Liver (tissue), 9 donors: Measurements from ENCODE around the gene LLGL2. TPM values are rescaled to one million over a fixed set of nuclear protein-coding genes. Genes with fewer than 3 reads are reported as not detected.
"Not testable (repeated sequence)": the region's sequence is repeated elsewhere in the genome, so short reads cannot be mapped to it uniquely, and the experiment has no call there.

Experiments
- DNase-seq: peaks from one replicate; pipeline ENCODE4 v3.0.0-alpha.2; 2017; ENCODE audit warnings: low spot score
- H3K27ac ChIP-seq, 2 donors: one replicate each; pipeline ENCODE4 v1.7.0; 2013; ENCODE audit warnings: inconsistent platforms in 2 of 2, low read length in 2 of 2, control low read depth in 1 of 2, low read depth in 1 of 2, mild to moderate bottlenecking in 1 of 2
- H3K27me3 ChIP-seq, 4 donors: one replicate each; pipeline versions ENCODE4 v1.6.1 to v1.7.0; 2013; ENCODE audit warnings: low read length in 3 of 4, inconsistent platforms in 1 of 4, mild to moderate bottlenecking in 1 of 4, moderate library complexity in 1 of 4; ENCODE audit not compliant: control insufficient read depth in 4 of 4, insufficient read depth in 4 of 4
- H3K36me3 ChIP-seq, 4 donors: one replicate each; pipeline versions ENCODE4 v1.6.1 to v1.7.0; 2013; ENCODE audit warnings: low read length in 3 of 4, mild to moderate bottlenecking in 3 of 4, low read depth in 1 of 4, moderate library complexity in 1 of 4; ENCODE audit not compliant: control insufficient read depth in 4 of 4, insufficient read depth in 3 of 4
- H3K4me1 ChIP-seq, 4 donors: one replicate each; pipeline versions ENCODE4 v1.6.1 to v1.7.0; 2013; ENCODE audit warnings: low read length in 3 of 4, mild to moderate bottlenecking in 3 of 4, moderate library complexity in 1 of 4; ENCODE audit not compliant: control insufficient read depth in 4 of 4, insufficient read depth in 4 of 4
- H3K4me3 ChIP-seq, 3 donors: one replicate each; pipeline versions ENCODE4 v1.6.1 to v1.7.0; 2013; ENCODE audit warnings: low read length in 3 of 3, control low read depth in 1 of 3, low read depth in 1 of 3, mild to moderate bottlenecking in 1 of 3
- H3K9ac ChIP-seq, 2 donors: one replicate each; pipeline ENCODE4 v1.7.0; 2013; ENCODE audit warnings: low read length in 2 of 2, mild to moderate bottlenecking in 2 of 2, moderate library complexity in 2 of 2, control low read depth in 1 of 2, low read depth in 1 of 2
- H3K9me3 ChIP-seq, 4 donors: one replicate each; pipeline versions ENCODE4 v1.6.1 to v1.7.0; 2013; ENCODE audit warnings: low read length in 3 of 4; ENCODE audit not compliant: control insufficient read depth in 4 of 4
- ATF3 ChIP-seq: IDR thresholded peaks from 2 replicates; pipeline ENCODE4 v1.6.1; 2016; ENCODE audit warnings: antibody characterized with exemption
- CTCF ChIP-seq: fragments of 150-350 bp; IDR thresholded peaks from 2 replicates; pipeline ENCODE4 v1.5.1; 2017; ENCODE audit warnings: improper control_type of control experiment, low read depth, low read length; ENCODE audit not compliant: missing input control
- EGR1 ChIP-seq, 2 donors: IDR thresholded peaks; 2 replicates each; pipeline ENCODE4 v1.6.1; 2016 to 2018; ENCODE audit warnings: antibody characterized with exemption in 2 of 2, low read depth in 2 of 2
- FOXA1 ChIP-seq: IDR thresholded peaks from 2 replicates; pipeline ENCODE4 v1.6.1; 2016; ENCODE audit warnings: antibody characterized with exemption
- FOXA2 ChIP-seq: IDR thresholded peaks from 2 replicates; pipeline ENCODE4 v1.6.1; 2016; ENCODE audit warnings: antibody characterized with exemption
- HNF4A ChIP-seq, 2 donors: conservative IDR thresholded peaks; 2 replicates each; pipeline ENCODE4 v1.6.1; 2016; ENCODE audit warnings: antibody characterized with exemption in 2 of 2, mild to moderate bottlenecking in 2 of 2
- HNF4G ChIP-seq: IDR thresholded peaks from 2 replicates; pipeline ENCODE4 v1.6.1; 2016; ENCODE audit warnings: antibody characterized with exemption
- JUND ChIP-seq, 2 donors: IDR thresholded peaks; 2 replicates each; pipeline ENCODE4 v1.6.1; 2016; ENCODE audit warnings: antibody characterized with exemption in 2 of 2
- NR2F2 ChIP-seq: IDR thresholded peaks from 2 replicates; pipeline ENCODE4 v1.6.1; 2016; ENCODE audit warnings: antibody characterized with exemption
- RAD21 ChIP-seq, 2 donors: IDR thresholded peaks; 2 replicates each; pipeline ENCODE4 v1.6.1; 2016; ENCODE audit warnings: antibody characterized with exemption in 2 of 2, mild to moderate bottlenecking in 2 of 2
- REST ChIP-seq: IDR thresholded peaks from 2 replicates; pipeline ENCODE4 v1.6.1; 2016; ENCODE audit warnings: antibody characterized with exemption, mild to moderate bottlenecking
- RXRA ChIP-seq, 2 donors: IDR thresholded peaks; 2 replicates each; pipeline ENCODE4 v1.6.1; 2017 to 2018; ENCODE audit warnings: antibody characterized with exemption in 2 of 2, mild to moderate bottlenecking in 1 of 2
- SP1 ChIP-seq: IDR thresholded peaks from 2 replicates; pipeline ENCODE4 v1.6.1; 2018; ENCODE audit warnings: antibody characterized with exemption, mild to moderate bottlenecking
- TAF1 ChIP-seq: conservative IDR thresholded peaks from 2 replicates; pipeline ENCODE4 v1.6.1; 2016; ENCODE audit warnings: antibody characterized with exemption, mild to moderate bottlenecking
- YY1 ChIP-seq: IDR thresholded peaks from 2 replicates; pipeline ENCODE4 v1.6.1; 2016; ENCODE audit warnings: antibody characterized with exemption, mild to moderate bottlenecking
- ZBTB33 ChIP-seq: IDR thresholded peaks from 2 replicates; pipeline ENCODE4 v1.6.1; 2016; ENCODE audit warnings: antibody characterized with exemption
- WGBS: extraction: QIAGEN DNeasy Blood & Tissue Kit; methylation state at CpG from one replicate; pipeline ENCODE4 v1.1.7; 2013; 5-methylcytosine and 5-hydroxymethylcytosine counted together
- polyA plus RNA-seq, 2 donors: library from polyadenylated mRNA; stranded (reverse) in 1 of 2; unstranded in 1 of 2; fragments of 200-250 nt in 1 of 2; fragments of >200 nt in 1 of 2; fragmentation: Nextera tagmentation in 1 of 2; extraction: Ambion mirVana in 1 of 2; gene quantifications; one replicate each; pipeline versions ENCODE4 v1.2.1 to v1.2.3, GENCODE V29; 2013 to 2015
- total RNA-seq, 2 donors: library from RNA; depleted of rRNA; stranded (reverse); fragments of >200 nt; gene quantifications; one replicate each; pipeline ENCODE4 v1.2.3, GENCODE V29; 2014
- donor health status: healthy.
- donor health status: healthy.
- donor health status: healthy.
- donor health status: healthy.
- donor health status: healthy.

The LLGL2 gene
- total and polyA plus RNA-seq, 4 donors, result 23.2 to 69.6 (median 38.5) TPM

- no peak for DNase-seq
- Histone ChIP-seq H3K36me3 (peaks cover 0 to 1% (median 0%) of the 10 kb centered on the region in 4 donors), H3K27me3 (no peaks in the 10 kb centered on the region), H3K27ac (no peak overlapping the region), H3K4me1 (peaks cover 3 to 13% (median 8%) of the 10 kb centered on the region in 4 donors), H3K4me3 (no peak overlapping the region), H3K9me3 (no peaks in the 10 kb centered on the region), H3K9ac (no peak overlapping the region)
- 91% methylated on average over 7 of the region's 7 CpGs for WGBS
- TF ChIP-seq NR2F2 (no peak), HNF4G (no peak), YY1 (no peak), FOXA1 (no peak), JUND (IDR thresholded peaks at IDR 0.05) (no peak), FOXA2 (no peak), CTCF (no peak), SP1 (no peak), TAF1 (no peak), ZBTB33 (no peak), HNF4A (conservative IDR thresholded peaks at IDR 0.05) (no peak), REST (no peak), ATF3 (no peak), RAD21 (IDR thresholded peaks at IDR 0.05) (no peak), RXRA (IDR thresholded peaks at IDR 0.05) (no peak)
Measured at GRCh38 chr17:75591722-75592302, 66.3 kb downstream of the LLGL2 start.

GRCh38 chr17:75592348-75593020, 67.0 kb downstream of the LLGL2 start:
- H3K4me3 ChIP-seq, result no peak overlapping the region
- TF ChIP-seq EGR1 (IDR thresholded peaks at IDR 0.05; ENCODE audit: low read depth in 2 of 2), result no peak
- TF ChIP-seq REST, result no peak
- 94% methylated on average over 17 of the region's 17 CpGs for WGBS
- H3K27me3 ChIP-seq, result no peaks in the 10 kb centered on the region
- H3K27ac ChIP-seq, result no peak overlapping the region
- H3K4me1 ChIP-seq, result peaks cover 3 to 12% (median 8%) of the 10 kb centered on the region in 4 donors
- no peaks in the 10 kb centered on the region for H3K9me3 ChIP-seq
- DNase-seq, result no peak
- no peak overlapping the region for H3K9ac ChIP-seq
- peaks cover 0 to 1% (median 0%) of the 10 kb centered on the region in 4 donors for H3K36me3 ChIP-seq

- peaks cover 3 to 12% (median 8%) of the 10 kb centered on the region in 4 donors for H3K4me1 ChIP-seq
- not testable (repeated sequence) for DNase-seq, H3K4me3 ChIP-seq, H3K9ac ChIP-seq, H3K27ac ChIP-seq, H3K27me3 ChIP-seq, H3K36me3 ChIP-seq, H3K9me3 ChIP-seq
- 85% methylated on average over 9 of the region's 9 CpGs for WGBS
Measured at GRCh38 chr17:75593430-75593829, 67.9 kb downstream of the LLGL2 start.
